Body of pancreas (tissue), 4 donors: ENCODE data around the gene EFR3B.

ENCODE experiments used
- CTCF ChIP-seq, 7 experiments: fragments of 450-650 bp in 4 of 7; fragments of 200-600 bp in 3 of 7; sonication (generic) in 3 of 7; IDR thresholded peaks; one replicate each; pipeline ENCODE4 v1.5.1; 2016 to 2019; ENCODE audit warnings: antibody characterized with exemption in 7 of 7
- POLR2A ChIP-seq, 3 donors: fragments of 450-650 bp; IDR thresholded peaks; one replicate each; pipeline ENCODE4 v1.6.1; 2016; ENCODE audit warnings: antibody characterized with exemption in 3 of 3, mild to moderate bottlenecking in 2 of 3

- TF ChIP-seq CTCF (IDR thresholded peaks at IDR 0.05): no peak
- TF ChIP-seq POLR2A (IDR thresholded peaks at IDR 0.05): no peak
Measured at GRCh38 chr2:25077789-25078169, 35.9 kb downstream of the EFR3B start.
